IMR-90 (cell line): ENCODE data around the gene CHRDL1. TPM values are rescaled to one million over a fixed set of nuclear protein-coding genes. Genes with fewer than 3 reads are reported as not detected.

ENCODE experiments used
- ATAC-seq: fragments of 200-7000 bp; cut with Tn5 transposase; 2 replicates; pipeline ENCODE4 v1.9.1; 2020; ENCODE audit warnings: low read depth, mild to moderate bottlenecking, moderate library complexity
- BruUV-seq: library from RNA; stranded (reverse); fragments of 400-500 nt; replicated peaks from 2 replicates; lab custom pipeline; 2021; lab: Mats Ljungman, UMichigan
- CTCF ChIA-PET: fragments of 300-600 bp; formaldehyde crosslinking; extraction: SDS; loops from one replicate; lab custom pipeline; 2021; ENCODE audit warnings: antibody characterized with exemption; lab: Yijun Ruan, JAX
- POLR2A ChIA-PET: fragments of 300-600 bp; sonication (Branson Sonifier 250); formaldehyde crosslinking; loops from one replicate; lab custom pipeline; 2022; ENCODE audit warnings: antibody characterized with exemption; ENCODE audit not compliant: unreplicated experiment; lab: Charles Lee
- DNase-seq: peaks from one replicate; pipeline ENCODE4 v3.0.0; 2013
- H2AFZ ChIP-seq: replicated peaks from 2 replicates; pipeline ENCODE3; 2013; ENCODE audit warnings: low read length, mild to moderate bottlenecking; ENCODE audit not compliant: poor library complexity
- H2AK5ac ChIP-seq: 2 replicates; pipeline ENCODE4 v1.6.1; 2013; ENCODE audit warnings: low read depth, low read length, inconsistent platforms
- H2AK9ac ChIP-seq: replicated peaks from 2 replicates; pipeline ENCODE3; 2013; ENCODE audit warnings: mild to moderate bottlenecking, low read depth, low read length, moderate library complexity; ENCODE audit not compliant: poor library complexity
- H2BK120ac ChIP-seq: 2 replicates; pipeline ENCODE4 v1.6.1; 2013; ENCODE audit warnings: low read depth, low read length, inconsistent platforms
- H2BK15ac ChIP-seq: 3 replicates; pipeline ENCODE4 v1.6.1; 2013; ENCODE audit warnings: low read depth, low read length, inconsistent platforms
- H2BK20ac ChIP-seq: 2 replicates; pipeline ENCODE4 v1.6.1; 2013; ENCODE audit warnings: low read depth, mild to moderate bottlenecking, inconsistent platforms, low read length, moderate library complexity
- H2BK5ac ChIP-seq: 2 replicates; pipeline ENCODE4 v1.6.1; 2013; ENCODE audit warnings: mild to moderate bottlenecking, low read depth, low read length, inconsistent platforms; ENCODE audit not compliant: poor library complexity, severe bottlenecking
- H3K14ac ChIP-seq: replicated peaks from 2 replicates; pipeline ENCODE4 v1.6.1; 2013; ENCODE audit warnings: low read depth, low read length, inconsistent platforms
- H3K18ac ChIP-seq: 2 replicates; pipeline ENCODE4 v1.6.1; 2013; ENCODE audit warnings: low read depth, low read length, control low read depth
- H3K23ac ChIP-seq: 2 replicates; pipeline ENCODE4 v1.6.1; 2013; ENCODE audit warnings: low read depth, low read length, inconsistent platforms
- H3K27ac ChIP-seq: 2 replicates; pipeline ENCODE4 v1.5.1; 2013; ENCODE audit warnings: mild to moderate bottlenecking, control low read depth, low read length; ENCODE audit not compliant: insufficient read depth
- H3K27me3 ChIP-seq: 2 replicates; pipeline ENCODE4 v1.6.1; 2013; ENCODE audit warnings: low read length; ENCODE audit not compliant: control insufficient read depth, insufficient read depth
- H3K36me3 ChIP-seq: 2 replicates; pipeline ENCODE4 v1.6.1; 2013; ENCODE audit warnings: low read length, mixed read lengths; ENCODE audit not compliant: control insufficient read depth, insufficient read depth
- H3K4ac ChIP-seq: 2 replicates; pipeline ENCODE4 v1.6.1; 2013; ENCODE audit warnings: low read depth, low read length, inconsistent platforms
- H3K4me1 ChIP-seq: 2 replicates; pipeline ENCODE4 v1.6.1; 2013; ENCODE audit warnings: low read length, mixed read lengths; ENCODE audit not compliant: control insufficient read depth, insufficient read depth
- H3K4me2 ChIP-seq: 2 replicates; pipeline ENCODE4 v1.6.1; 2013; ENCODE audit warnings: low read depth, mild to moderate bottlenecking, control low read depth, low read length, moderate library complexity
- H3K4me3 ChIP-seq: 2 replicates; pipeline ENCODE4 v1.5.1; 2013; ENCODE audit warnings: low read depth, mild to moderate bottlenecking, control low read depth, low read length, moderate library complexity; ENCODE audit not compliant: insufficient read depth
- H3K56ac ChIP-seq: 2 replicates; pipeline ENCODE4 v1.6.1; 2013; ENCODE audit warnings: low read length, inconsistent platforms; ENCODE audit not compliant: insufficient read depth; ENCODE audit errors: extremely low read depth
- H3K79me1 ChIP-seq, 2 experiments: 2 replicates each; pipeline ENCODE4 v1.6.1; 2013; ENCODE audit warnings: low read length in 2 of 2, inconsistent platforms in 1 of 2, low read depth in 1 of 2
- H3K9ac ChIP-seq: 2 replicates; pipeline ENCODE4 v1.6.1; 2013; ENCODE audit warnings: low read depth, low read length, control low read depth
- H3K9me1 ChIP-seq: 2 replicates; pipeline ENCODE4 v1.6.1; 2013; ENCODE audit warnings: low read length, inconsistent platforms; ENCODE audit not compliant: insufficient read depth
- H3K9me3 ChIP-seq: 2 replicates; pipeline ENCODE4 v1.6.1; 2013; ENCODE audit warnings: low read length; ENCODE audit not compliant: control insufficient read depth, insufficient read depth
- H4K20me1 ChIP-seq: 2 replicates; pipeline ENCODE4 v1.6.1; 2013; ENCODE audit warnings: low read length, inconsistent platforms; ENCODE audit not compliant: insufficient read depth
- H4K5ac ChIP-seq: 2 replicates; pipeline ENCODE4 v1.6.1; 2013; ENCODE audit warnings: mild to moderate bottlenecking, low read depth, low read length, control low read depth
- H4K8ac ChIP-seq, 2 experiments: 2 replicates each; pipeline ENCODE4 v1.6.1; 2013; ENCODE audit warnings: low read depth in 2 of 2, low read length in 2 of 2, control low read depth in 1 of 2, inconsistent platforms in 1 of 2
- H4K91ac ChIP-seq: 2 replicates; pipeline ENCODE4 v1.6.1; 2013; ENCODE audit warnings: low read depth, low read length, inconsistent platforms; ENCODE audit not compliant: insufficient read depth
- MAFK ChIP-seq: IDR thresholded peaks from 2 replicates; pipeline ENCODE4 v1.6.1; 2012; ENCODE audit warnings: low read depth, low read length, improper control_type of control experiment
- MXI1 ChIP-seq: IDR thresholded peaks from 2 replicates; pipeline ENCODE4 v1.6.1; 2012; ENCODE audit warnings: low read depth, mild to moderate bottlenecking, low read length, moderate library complexity, borderline replicate concordance
- NFE2L2 ChIP-seq: fragments of 150-350 bp; IDR thresholded peaks from 2 replicates; pipeline ENCODE4 v1.6.1; 2016; ENCODE audit warnings: low read depth, mild to moderate bottlenecking, low read length
- RAD21 ChIP-seq: IDR thresholded peaks from 2 replicates; pipeline ENCODE4 v1.6.1; 2012; ENCODE audit warnings: low read length, improper control_type of control experiment
- RCOR1 ChIP-seq: IDR thresholded peaks from 2 replicates; pipeline ENCODE4 v1.6.1; 2012; ENCODE audit warnings: mild to moderate bottlenecking, low read length, improper control_type of control experiment; ENCODE audit not compliant: insufficient replicate concordance
- RFX5 ChIP-seq: IDR thresholded peaks from 2 replicates; pipeline ENCODE4 v1.8.0; 2012; ENCODE audit warnings: low read depth, mild to moderate bottlenecking, low read length, moderate library complexity
- SMC3 ChIP-seq: fragments of 150-350 bp; IDR thresholded peaks from 2 replicates; pipeline ENCODE4 v1.6.1; 2016; ENCODE audit warnings: low read depth, mild to moderate bottlenecking, antibody characterized with exemption, low read length, moderate library complexity
- WGBS, 2 experiments: methylation state at CpG; one replicate each; pipeline versions ENCODE4 v1.1.5 to v1.1.7; 2013; ENCODE audit warnings: missing lambda C conversion rate in 2 of 2; ENCODE audit not compliant: insufficient read length in 1 of 2; ENCODE audit errors: extremely low coverage in 2 of 2; 5-methylcytosine and 5-hydroxymethylcytosine counted together
- dilution Hi-C: fragments of 300-500 bp; cut with HindIII; formaldehyde crosslinking; loops from one replicate; pipeline ENCODE4 v1.14.3; 2018; ENCODE audit warnings: low sequenced_read_pairs; ENCODE audit not compliant: unreplicated experiment
- in situ Hi-C: fragments of 300-500 bp; cut with MboI; formaldehyde crosslinking; loops from 3 replicates; pipeline ENCODE4 v1.14.3; 2019; ENCODE audit warnings: low sequenced_read_pairs, inconsistent platforms, mixed read lengths
- intact Hi-C: fragments of 100-400 bp; cut with micrococcal nuclease; formaldehyde crosslinking; loops from 2 replicates; pipeline ENCODE4 v1.10.0; 2022
- polyA plus RNA-seq, 3 experiments: library from polyadenylated mRNA; depleted of rRNA; stranded (reverse); fragments of >200 nt; gene quantifications; 2 replicates each; pipeline ENCODE4 v1.2.3, GENCODE V29; 2012; ENCODE audit warnings: low replicate concordance in 1 of 3
- total RNA-seq: library from RNA; depleted of rRNA; stranded (reverse); fragments of >200 nt; gene quantifications from 2 replicates; pipeline ENCODE4 v1.2.3, GENCODE V29; 2012
- TF ChIP-seq, protein P1 (sequence below): fragments of 150-350 bp; IDR thresholded peaks from 2 replicates; pipeline ENCODE4 v1.6.1; 2017; ENCODE audit warnings: mild to moderate bottlenecking, antibody characterized with exemption, low read length, low read depth

The CHRDL1 gene
- total and polyA plus RNA-seq, 2 of the 4 experiments (the other 2 are of a cell fraction), result 0.36 to 0.58 TPM

DNA sequence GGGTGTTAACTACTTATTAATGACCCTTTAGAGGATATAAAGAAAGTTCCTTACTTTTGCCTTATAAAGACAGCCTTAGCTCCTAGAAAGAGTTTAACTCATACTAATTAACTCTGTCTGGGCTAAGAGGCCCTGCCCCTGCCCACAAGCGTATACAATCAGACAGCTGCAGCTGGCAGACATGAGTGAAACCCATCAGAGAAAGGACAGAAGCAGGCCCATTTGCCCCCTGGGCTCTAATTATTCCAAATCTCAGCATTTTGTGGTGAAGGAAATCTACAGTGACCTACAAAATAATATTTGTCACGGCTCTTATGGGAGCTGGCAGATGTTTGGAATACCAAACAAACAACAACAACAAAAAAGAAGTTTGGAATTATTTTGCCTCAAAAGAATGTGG is 71.8 kb downstream of the CHRDL1 start:
- no peak overlapping the region for H3K4me2 ChIP-seq
- H4K91ac ChIP-seq, result no peak overlapping the region
- no peak overlapping the region for H3K4me3 ChIP-seq
- no peaks in the 10 kb centered on the region for H4K20me1 ChIP-seq
- no peak overlapping the region for H2AK5ac ChIP-seq
- DNase-seq, result no peak
- WGBS, 2 experiments, result 100% methylated on average over 1 of the region's 2 CpGs; no CpG with 5 or more reads in 1 of the 2 experiments
- H2BK120ac ChIP-seq, result no peak overlapping the region
- no peak overlapping the region for H2BK5ac ChIP-seq
- no peak overlapping the region for H4K5ac ChIP-seq
- H3K9ac ChIP-seq, result no peak overlapping the region
- H3K4ac ChIP-seq, result no peak overlapping the region
- in situ Hi-C loops, result no loop called here
- no peak overlapping the region for H4K8ac ChIP-seq
- H3K23ac ChIP-seq, result no peak overlapping the region
- H3K79me1 ChIP-seq, result no peaks in the 10 kb centered on the region
- no peak overlapping the region for H2BK20ac ChIP-seq
- H3K9me3 ChIP-seq, result no peaks in the 10 kb centered on the region
- intact Hi-C loops, result no loop called here
- H3K36me3 ChIP-seq, result no peaks in the 10 kb centered on the region
- no peaks in the 10 kb centered on the region for H3K9me1 ChIP-seq
- ChIA-PET CTCF (no interaction called here), POLR2A (no interaction called here)
- no peak for ATAC-seq
- peaks cover 9% of the 10 kb centered on the region for H3K27me3 ChIP-seq
- TF ChIP-seq MAFK (no peak), RAD21 (no peak), NFE2L2 (no peak), MXI1 (no peak), RCOR1 (no peak), RFX5 (no peak), SMC3 (no peak)
- TF ChIP-seq, protein P1, sequence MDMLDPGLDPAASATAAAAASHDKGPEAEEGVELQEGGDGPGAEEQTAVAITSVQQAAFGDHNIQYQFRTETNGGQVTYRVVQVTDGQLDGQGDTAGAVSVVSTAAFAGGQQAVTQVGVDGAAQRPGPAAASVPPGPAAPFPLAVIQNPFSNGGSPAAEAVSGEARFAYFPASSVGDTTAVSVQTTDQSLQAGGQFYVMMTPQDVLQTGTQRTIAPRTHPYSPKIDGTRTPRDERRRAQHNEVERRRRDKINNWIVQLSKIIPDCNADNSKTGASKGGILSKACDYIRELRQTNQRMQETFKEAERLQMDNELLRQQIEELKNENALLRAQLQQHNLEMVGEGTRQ, result no peak
- no peak overlapping the region for H2AFZ ChIP-seq
- dilution Hi-C loops, result no loop called here
- BruUV-seq, result no TSS peak
- H3K4me1 ChIP-seq, result no peaks in the 10 kb centered on the region
- H3K18ac ChIP-seq, result no peak overlapping the region
- H3K14ac ChIP-seq, result no peak overlapping the region
- H2AK9ac ChIP-seq, result no peak overlapping the region
- no peak overlapping the region for H3K27ac ChIP-seq
- no peak overlapping the region for H2BK15ac ChIP-seq
- H3K56ac ChIP-seq, result no peak overlapping the region
